Liver (tissue), 3 donors: Measurements from ENCODE around the gene SLC30A4.

Experiments used
- ATF3 ChIP-seq: IDR thresholded peaks from 2 replicates; pipeline ENCODE4 v1.6.1; 2016; ENCODE audit warnings: antibody characterized with exemption
- CTCF ChIP-seq: fragments of 150-350 bp; IDR thresholded peaks from 2 replicates; pipeline ENCODE4 v1.5.1; 2017; ENCODE audit warnings: improper control_type of control experiment, low read depth, low read length; ENCODE audit not compliant: missing input control
- MAX ChIP-seq: IDR thresholded peaks from 2 replicates; pipeline ENCODE4 v1.6.1; 2016; ENCODE audit warnings: antibody characterized with exemption
- NR2F2 ChIP-seq: IDR thresholded peaks from 2 replicates; pipeline ENCODE4 v1.6.1; 2016; ENCODE audit warnings: antibody characterized with exemption
- RXRA ChIP-seq, 2 donors: IDR thresholded peaks; 2 replicates each; pipeline ENCODE4 v1.6.1; 2017 to 2018; ENCODE audit warnings: antibody characterized with exemption in 2 of 2, mild to moderate bottlenecking in 1 of 2
- SP1 ChIP-seq: IDR thresholded peaks from 2 replicates; pipeline ENCODE4 v1.6.1; 2018; ENCODE audit warnings: antibody characterized with exemption, mild to moderate bottlenecking
- TAF1 ChIP-seq: conservative IDR thresholded peaks from 2 replicates; pipeline ENCODE4 v1.6.1; 2016; ENCODE audit warnings: antibody characterized with exemption, mild to moderate bottlenecking
- donor health status: healthy.
- donor health status: healthy.

GRCh38 chr15:45535486-45536042, 13.0 kb upstream of the SLC30A4 start:
- no peak for TF ChIP-seq SP1
- no peak for TF ChIP-seq ATF3
- TF ChIP-seq CTCF, result no peak
- TF ChIP-seq RXRA (IDR thresholded peaks at IDR 0.05), result no peak
- TF ChIP-seq MAX, result no peak
- no peak for TF ChIP-seq TAF1
- no peak for TF ChIP-seq NR2F2
